ENCODE measurements around the gene HCRTR2. TPM values are rescaled to one million over a fixed set of nuclear protein-coding genes. Genes with fewer than 3 reads are reported as not detected.
"Not testable (repeated sequence)": the region's sequence is repeated elsewhere in the genome, so short reads cannot be mapped to it uniquely, and the experiment has no call there.

The HCRTR2 gene
- total and polyA plus RNA-seq, 9 donors, result 0.04 to 0.12 (median 0.11) TPM; not detected in 6

DNA sequence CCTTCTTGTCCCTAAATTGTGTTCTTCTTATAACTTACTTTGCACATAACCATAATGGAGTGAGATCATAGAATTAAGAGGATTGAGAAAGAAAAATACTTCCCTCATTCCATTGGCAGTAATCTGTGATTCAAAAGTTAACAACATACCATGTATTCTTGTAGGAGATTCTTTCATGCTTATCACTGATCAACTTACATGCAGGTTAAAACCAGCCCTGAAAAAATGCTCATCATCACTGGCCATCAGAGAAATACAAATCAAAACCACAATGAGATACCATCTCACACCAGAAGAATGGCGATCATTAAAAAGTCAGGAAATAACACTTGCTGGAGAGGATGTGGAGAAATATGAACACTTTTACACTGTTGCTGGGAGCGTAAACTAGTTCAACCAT is 116.4 kb downstream of the HCRTR2 start:
- DNase-seq, result no peak
- no peaks in the 10 kb centered on the region for H3K36me3 ChIP-seq
- no peak overlapping the region for H3K27ac ChIP-seq
- WGBS, 3 donors, result 87 to 92% (median 89%) methylated on average over 2 of the region's 2 CpGs
- H3K27me3 ChIP-seq, result no peaks in the 10 kb centered on the region
- TF ChIP-seq EP300 (IDR thresholded peaks at IDR 0.05) (no peak), POLR2A (IDR thresholded peaks at IDR 0.05) (no peak), CTCF (IDR thresholded peaks at IDR 0.05) (no peak)
- no peaks in the 10 kb centered on the region for H3K9me3 ChIP-seq
- H3K4me3 ChIP-seq, result no peak overlapping the region
- intact Hi-C loops (cut with DNase I), result no loop called here
- H3K4me1 ChIP-seq (ENCODE audit: insufficient read depth), result no peaks in the 10 kb centered on the region

- 44 to 52% (median 49%) methylated on average over 2 of the region's 2 CpGs for WGBS, 3 donors
Measured at GRCh38 chr6:55293116-55293515, 118.8 kb downstream of the HCRTR2 start.

GRCh38 chr6:55297214-55297613 is 122.9 kb downstream of the HCRTR2 start:
- intact Hi-C loops (cut with DNase I); H3K4me1 ChIP-seq (ENCODE audit: insufficient read depth); H3K9me3 ChIP-seq; DNase-seq; H3K27ac ChIP-seq; H3K4me3 ChIP-seq; H3K36me3 ChIP-seq; H3K27me3 ChIP-seq: not testable (repeated sequence)
- WGBS, 3 donors, result 88 to 91% (median 90%) methylated on average over 3 of the region's 3 CpGs

More at GRCh38 chr6:55293116-55293515, 118.8 kb downstream of the HCRTR2 start:
- Histone ChIP-seq H3K4me1 (ENCODE audit: insufficient read depth) (no peaks in the 10 kb centered on the region), H3K27me3 (no peaks in the 10 kb centered on the region), H3K27ac (no peak overlapping the region), H3K36me3 (no peaks in the 10 kb centered on the region), H3K4me3 (no peak overlapping the region), H3K9me3 (no peaks in the 10 kb centered on the region)
- no peak for TF ChIP-seq CTCF (IDR thresholded peaks at IDR 0.05)
- TF ChIP-seq EP300 (IDR thresholded peaks at IDR 0.05), result no peak
- no peak for TF ChIP-seq POLR2A (IDR thresholded peaks at IDR 0.05)
- DNase-seq, result no peak
- intact Hi-C loops (cut with DNase I), result no loop called here

DNA sequence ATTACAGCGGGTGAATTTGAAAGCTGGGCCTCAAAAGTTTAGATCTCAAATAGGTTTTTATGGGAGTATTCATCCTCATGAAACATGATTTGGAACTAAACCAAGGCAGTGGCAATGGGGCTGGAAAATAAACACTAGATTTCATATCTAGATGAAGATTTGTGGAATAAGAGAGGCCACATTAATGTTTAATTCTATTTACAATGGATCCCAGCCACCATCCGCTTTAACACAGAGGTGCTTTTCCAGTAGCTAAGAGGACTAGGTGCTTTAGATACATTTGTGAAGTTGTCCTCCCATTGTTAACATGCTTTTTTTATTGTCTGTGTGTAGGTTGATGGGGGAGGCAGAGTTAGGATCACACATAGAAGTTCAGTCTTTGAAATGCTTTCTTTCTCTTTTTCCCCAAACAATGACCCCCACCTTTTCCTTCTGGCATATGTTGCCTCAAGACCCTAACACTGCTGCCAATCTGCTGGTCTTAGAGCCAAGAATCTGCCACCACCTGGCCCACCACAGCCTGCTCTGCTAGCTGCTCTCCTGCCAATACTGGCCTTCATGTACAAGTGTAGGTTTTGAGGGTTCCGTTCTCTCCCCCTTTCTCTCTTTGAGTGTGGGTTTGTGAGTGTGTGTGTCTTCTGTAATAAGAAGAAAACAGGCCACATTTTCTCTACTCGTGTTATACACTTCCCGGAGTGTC is 125.1 kb downstream of the HCRTR2 start:
- Histone ChIP-seq H3K27me3 (no peaks in the 10 kb centered on the region), H3K4me1 (ENCODE audit: insufficient read depth) (no peaks in the 10 kb centered on the region), H3K9me3 (no peaks in the 10 kb centered on the region), H3K36me3 (no peaks in the 10 kb centered on the region), H3K27ac (no peak overlapping the region), H3K4me3 (no peak overlapping the region)
- TF ChIP-seq POLR2A (IDR thresholded peaks at IDR 0.05) (no peak), CTCF (IDR thresholded peaks at IDR 0.05) (no peak), EP300 (IDR thresholded peaks at IDR 0.05) (no peak)
- intact Hi-C loops (cut with DNase I), result no loop called here
- WGBS, 3 donors, result 78 to 86% (median 80%) methylated on average over 5 of the region's 5 CpGs
- DNase-seq, result no peak

- intact Hi-C loops (cut with DNase I), result no loop called here
- H3K27me3 ChIP-seq, result no peaks in the 10 kb centered on the region
- H3K4me3 ChIP-seq, result no peak overlapping the region
- 74 to 83% (median 78%) methylated on average over 1 of the region's 1 CpG for WGBS, 3 donors
- H3K4me1 ChIP-seq (ENCODE audit: insufficient read depth), result no peaks in the 10 kb centered on the region
- DNase-seq, result no peak
- TF ChIP-seq POLR2A (IDR thresholded peaks at IDR 0.05), result no peak
- TF ChIP-seq CTCF (IDR thresholded peaks at IDR 0.05), result no peak
- no peak for TF ChIP-seq EP300 (IDR thresholded peaks at IDR 0.05)
- no peaks in the 10 kb centered on the region for H3K36me3 ChIP-seq
- H3K9me3 ChIP-seq, result no peaks in the 10 kb centered on the region
- no peak overlapping the region for H3K27ac ChIP-seq
Measured at GRCh38 chr6:55304747-55305146, 130.4 kb downstream of the HCRTR2 start.
